ENCODE data around the gene PRR13. TPM values are rescaled to one million over a fixed set of nuclear protein-coding genes. Genes with fewer than 3 reads are reported as not detected.

Gene PRR13
- total and polyA plus RNA-seq, 9 of the 15 experiments (the other 6 are each of a cell fraction or from before 2014, with no cell fraction given), result 117 to 835 (median 285) TPM

DNA sequence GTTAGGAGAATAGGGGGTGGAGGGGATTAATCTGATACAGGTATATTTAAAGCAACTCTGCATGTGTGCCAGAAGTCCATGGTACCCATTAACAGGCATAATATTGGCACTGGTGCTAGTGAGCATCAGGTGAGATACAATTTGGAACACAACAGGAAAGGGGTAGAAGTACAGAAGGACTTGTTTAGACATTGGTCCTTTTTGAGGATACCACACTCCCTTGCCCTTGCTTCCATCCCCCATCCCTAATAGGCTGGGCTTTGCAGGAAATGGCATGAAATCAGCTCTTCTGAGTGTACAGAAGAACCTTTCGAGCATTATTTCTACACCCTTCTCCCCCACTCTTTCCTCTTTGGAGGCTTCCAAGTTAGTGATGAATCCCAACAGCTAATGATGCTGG, 26.7 kb downstream of the PRR13 start:
- no TSS peak for BruUV-seq (replicated peaks)
- FAIRE-seq, result no peak
- Histone ChIP-seq H3K9me3 (replicated peaks; ENCODE audit: control insufficient read depth, insufficient read depth, low read depth, low read length) (no peaks in the 10 kb centered on the region), H3K36me3 (ENCODE audit: control insufficient read depth, insufficient read depth, low read length) (peaks cover 100% of the 10 kb centered on the region), H2AFZ (ENCODE audit: low read depth, low read length) (no peak overlapping the region), H3K4me3 (no peak overlapping the region), H3K27me3 (ENCODE audit: control insufficient read depth in 2 of 2, insufficient read depth in 2 of 2, low read length in 2 of 2) (no peaks in the 10 kb centered on the region), H3K79me2 (ENCODE audit: control insufficient read depth, insufficient read depth, low read length) (peaks cover 75% of the 10 kb centered on the region), H3K27ac (ENCODE audit: extremely low read depth, low read depth, low read length) (no peak overlapping the region), H3K9me1 (ENCODE audit: control insufficient read depth, insufficient read depth, low read length) (no peaks in the 10 kb centered on the region), H3K4me2 (ENCODE audit: insufficient read depth, low read length) (no peak overlapping the region), H4K20me1 (replicated peaks; ENCODE audit: control insufficient read depth, insufficient read depth, low read length) (peaks cover 19% of the 10 kb centered on the region), H3K9ac (ENCODE audit: insufficient read depth in 1 of 2, low read depth in 2 of 2, low read length in 2 of 2) (no peak overlapping the region), H3K4me1 (replicated peaks in 1 of 2; ENCODE audit: control insufficient read depth in 2 of 2, insufficient read depth in 2 of 2, low read length in 2 of 2) (peaks cover 0 to 3% of the 10 kb centered on the region in 2 experiments; a peak in 2 of 5 replicates)
- WGBS (ENCODE audit: insufficient coverage, low coverage, missing lambda C conversion rate), result 100% methylated on average over 1 of the region's 1 CpG
- intact Hi-C loops (cut with micrococcal nuclease), result no loop called here
- in situ Hi-C loops (cut with MboI), result no loop called here
- no peak for DNase-seq (ENCODE audit: extremely low read depth in 1 of 4, low spot score in 3 of 4)
- no peak for ATAC-seq
- ChIA-PET POLR2A (interaction anchor here (1.0 to 8.8 kb wide), 7 partner anchors 6 to 33 kb away, joined by 4 to 99 read pairs (median 5); partner anchors contain the start of gene TARBP2), CTCF (ENCODE audit: low intra/inter-chr PET ratio) (no interaction called here)
- TF ChIP-seq LARP7 (IDR thresholded peaks at IDR 0.05), result no peak
- TF ChIP-seq, protein P1, sequence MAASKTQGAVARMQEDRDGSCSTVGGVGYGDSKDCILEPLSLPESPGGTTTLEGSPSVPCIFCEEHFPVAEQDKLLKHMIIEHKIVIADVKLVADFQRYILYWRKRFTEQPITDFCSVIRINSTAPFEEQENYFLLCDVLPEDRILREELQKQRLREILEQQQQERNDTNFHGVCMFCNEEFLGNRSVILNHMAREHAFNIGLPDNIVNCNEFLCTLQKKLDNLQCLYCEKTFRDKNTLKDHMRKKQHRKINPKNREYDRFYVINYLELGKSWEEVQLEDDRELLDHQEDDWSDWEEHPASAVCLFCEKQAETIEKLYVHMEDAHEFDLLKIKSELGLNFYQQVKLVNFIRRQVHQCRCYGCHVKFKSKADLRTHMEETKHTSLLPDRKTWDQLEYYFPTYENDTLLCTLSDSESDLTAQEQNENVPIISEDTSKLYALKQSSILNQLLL (CRISPR knock-in tag; IDR thresholded peaks at IDR 0.05; ENCODE audit: borderline replicate concordance), result no peak
- no peak for TF ChIP-seq RERE (CRISPR knock-in tag; IDR thresholded peaks at IDR 0.05; ENCODE audit: borderline replicate concordance)
- no peak for TF ChIP-seq TCF7 (IDR thresholded peaks at IDR 0.05; ENCODE audit: borderline replicate concordance)
- TF ChIP-seq ZNF830 (CRISPR knock-in tag; IDR thresholded peaks at IDR 0.05), result no peak
- TF ChIP-seq FOXO4 (CRISPR knock-in tag; IDR thresholded peaks at IDR 0.05), result no peak
- TF ChIP-seq CEBPG (CRISPR knock-in tag; IDR thresholded peaks at IDR 0.05), result no peak
- TF ChIP-seq CEBPG (tag; conservative IDR thresholded peaks at IDR 0.05 in 1 of 2, IDR thresholded peaks at IDR 0.05 in 1 of 2), result no peak
- TF ChIP-seq, protein P2, sequence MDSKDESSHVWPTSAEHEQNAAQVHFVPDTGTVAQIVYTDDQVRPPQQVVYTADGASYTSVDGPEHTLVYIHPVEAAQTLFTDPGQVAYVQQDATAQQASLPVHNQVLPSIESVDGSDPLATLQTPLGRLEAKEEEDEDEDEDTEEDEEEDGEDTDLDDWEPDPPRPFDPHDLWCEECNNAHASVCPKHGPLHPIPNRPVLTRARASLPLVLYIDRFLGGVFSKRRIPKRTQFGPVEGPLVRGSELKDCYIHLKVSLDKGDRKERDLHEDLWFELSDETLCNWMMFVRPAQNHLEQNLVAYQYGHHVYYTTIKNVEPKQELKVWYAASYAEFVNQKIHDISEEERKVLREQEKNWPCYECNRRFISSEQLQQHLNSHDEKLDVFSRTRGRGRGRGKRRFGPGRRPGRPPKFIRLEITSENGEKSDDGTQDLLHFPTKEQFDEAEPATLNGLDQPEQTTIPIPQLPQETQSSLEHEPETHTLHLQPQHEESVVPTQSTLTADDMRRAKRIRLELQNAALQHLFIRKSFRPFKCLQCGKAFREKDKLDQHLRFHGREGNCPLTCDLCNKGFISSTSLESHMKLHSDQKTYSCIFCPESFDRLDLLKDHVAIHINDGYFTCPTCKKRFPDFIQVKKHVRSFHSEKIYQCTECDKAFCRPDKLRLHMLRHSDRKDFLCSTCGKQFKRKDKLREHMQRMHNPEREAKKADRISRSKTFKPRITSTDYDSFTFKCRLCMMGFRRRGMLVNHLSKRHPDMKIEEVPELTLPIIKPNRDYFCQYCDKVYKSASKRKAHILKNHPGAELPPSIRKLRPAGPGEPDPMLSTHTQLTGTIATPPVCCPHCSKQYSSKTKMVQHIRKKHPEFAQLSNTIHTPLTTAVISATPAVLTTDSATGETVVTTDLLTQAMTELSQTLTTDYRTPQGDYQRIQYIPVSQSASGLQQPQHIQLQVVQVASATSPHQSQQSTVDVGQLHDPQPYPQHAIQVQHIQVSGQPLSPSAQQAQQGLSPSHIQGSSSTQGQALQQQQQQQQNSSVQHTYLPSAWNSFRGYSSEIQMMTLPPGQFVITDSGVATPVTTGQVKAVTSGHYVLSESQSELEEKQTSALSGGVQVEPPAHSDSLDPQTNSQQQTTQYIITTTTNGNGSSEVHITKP (IDR thresholded peaks at IDR 0.05; ENCODE audit: partially characterized antibody), result peak; percentile 85
- no peak for TF ChIP-seq PTBP1 (IDR thresholded peaks at IDR 0.05; ENCODE audit: low read depth, low read length)

All from K562 (cell line).